Hematopoietic multipotent progenitor cell treated with erythropoietin and hydrocortisone succinate and interleukin-3 and kit ligand, for 6 days (in vitro differentiated cells): ENCODE results near the gene SOX6.
A peak's percentile ranks its signal among the peaks of the same experiment; 100 is the strongest.

Experiments used
- DNase-seq: peaks from one replicate; pipeline ENCODE4 v3.0.0-alpha.2; 2015

Gene SOX6

GRCh38 chr11:16028419-16028818 lies 327.9 kb downstream of the SOX6 start:
- DNase-seq = no peak

GRCh38 chr11:16027621-16028020 lies 328.7 kb downstream of the SOX6 start:
- no peak for DNase-seq

- no peak for DNase-seq
Measured at GRCh38 chr11:16026849-16027248, 329.5 kb downstream of the SOX6 start.

- DNase-seq = no peak
Measured at GRCh38 chr11:16018931-16019330, 337.4 kb downstream of the SOX6 start.

- no peak for DNase-seq
Measured at GRCh38 chr11:16016468-16016829, 339.9 kb downstream of the SOX6 start.

GRCh38 chr11:16015741-16016467 lies 340.4 kb downstream of the SOX6 start:
- no peak for DNase-seq

- no peak for DNase-seq
Measured at GRCh38 chr11:16013649-16014275, 342.6 kb downstream of the SOX6 start.

GRCh38 chr11:16013242-16013641 lies 343.1 kb downstream of the SOX6 start:
- no peak for DNase-seq

GRCh38 chr11:16012125-16012751 lies 344.1 kb downstream of the SOX6 start:
- no peak for DNase-seq

GRCh38 chr11:16011396-16011795 lies 344.9 kb downstream of the SOX6 start:
- DNase-seq = no peak

GRCh38 chr11:16009021-16009420 lies 347.3 kb downstream of the SOX6 start:
- DNase-seq = no peak

- no peak for DNase-seq
Measured at GRCh38 chr11:16007514-16007913, 348.8 kb downstream of the SOX6 start.

GRCh38 chr11:16002942-16003341 lies 353.4 kb downstream of the SOX6 start:
- no peak for DNase-seq

GRCh38 chr11:16001899-16002426 lies 354.4 kb downstream of the SOX6 start:
- DNase-seq = peak; percentile 19

GRCh38 chr11:16001044-16001568 lies 355.2 kb downstream of the SOX6 start:
- DNase-seq = no peak

- no peak for DNase-seq
Measured at GRCh38 chr11:16000065-16000464, 356.3 kb downstream of the SOX6 start.

GRCh38 chr11:15993345-15993744 lies 363.0 kb downstream of the SOX6 start:
- DNase-seq = no peak

- DNase-seq = no peak
Measured at GRCh38 chr11:15991215-15991614, 365.1 kb downstream of the SOX6 start.

- DNase-seq = no peak
Measured at GRCh38 chr11:15989685-15990084, 366.7 kb downstream of the SOX6 start.

- no peak for DNase-seq
Measured at GRCh38 chr11:15988693-15989231, 367.6 kb downstream of the SOX6 start.

- DNase-seq = no peak
Measured at GRCh38 chr11:15988016-15988550, 368.3 kb downstream of the SOX6 start.

GRCh38 chr11:15987046-15987445 lies 369.3 kb downstream of the SOX6 start:
- DNase-seq = no peak

- DNase-seq = no peak
Measured at GRCh38 chr11:15985860-15986139, 370.5 kb downstream of the SOX6 start.
